GM12891 (cell line): ENCODE measurements around the gene ANKS3.

Experiments
- DNase-seq: peaks from one replicate; pipeline ENCODE4 v3.0.0; 2011; ENCODE audit warnings: low spot score; ENCODE audit not compliant: insufficient read length
- FAIRE-seq: peaks from 2 replicates; lab custom pipeline; 2011; peaks lifted over from hg19 to GRCh38; lab: Jason Lieb, UNC
- PAX5 ChIP-seq: IDR thresholded peaks from 2 replicates; pipeline ENCODE4 v1.6.1; 2011; ENCODE audit warnings: low read length, moderate library complexity, mild to moderate bottlenecking; ENCODE audit not compliant: insufficient read depth, severe bottlenecking
- POLR2A ChIP-seq: IDR thresholded peaks from 2 replicates; pipeline ENCODE4 v1.6.1; 2011; ENCODE audit warnings: low read depth, low read length, control low read depth
- POLR2AphosphoS5 ChIP-seq: IDR thresholded peaks from 2 replicates; pipeline ENCODE4 v1.6.1; 2011; ENCODE audit warnings: low read depth, low read length, control low read depth
- POU2F2 ChIP-seq: IDR thresholded peaks from 2 replicates; pipeline ENCODE4 v1.6.1; 2011; ENCODE audit warnings: low read depth, mild to moderate bottlenecking, control low read depth, low read length, moderate library complexity
- SPI1 ChIP-seq: IDR thresholded peaks from 2 replicates; pipeline ENCODE4 v1.6.1; 2011; ENCODE audit warnings: low read depth, low read length, control low read depth
- TAF1 ChIP-seq: IDR thresholded peaks from 2 replicates; pipeline ENCODE4 v1.6.1; 2011; ENCODE audit warnings: low read depth, low read length, control low read depth

Gene ANKS3

GRCh38 chr16:4706871-4707270, 27.2 kb downstream of the ANKS3 start:
- FAIRE-seq, result no peak
- TF ChIP-seq PAX5 (no peak), TAF1 (no peak), POU2F2 (no peak), SPI1 (no peak), POLR2A (no peak), POLR2AphosphoS5 (no peak)
- DNase-seq, result no peak

- FAIRE-seq, result no peak
- TF ChIP-seq TAF1 (no peak), POLR2A (no peak), SPI1 (no peak), POLR2AphosphoS5 (no peak), POU2F2 (no peak), PAX5 (no peak)
Observed at GRCh38 chr16:4704913-4705312, 29.2 kb downstream of the ANKS3 start.

GRCh38 chr16:4704491-4704890, 29.6 kb downstream of the ANKS3 start:
- FAIRE-seq, result no peak
- no peak for TF ChIP-seq POLR2AphosphoS5
- TF ChIP-seq POLR2A, result no peak
- no peak for TF ChIP-seq POU2F2
- no peak for TF ChIP-seq SPI1
- TF ChIP-seq TAF1, result no peak
- TF ChIP-seq PAX5, result no peak
- no peak for DNase-seq

More at GRCh38 chr16:4704913-4705312, 29.2 kb downstream of the ANKS3 start:
- no peak for DNase-seq

GRCh38 chr16:4703906-4704305, 30.2 kb downstream of the ANKS3 start:
- no peak for DNase-seq
- no peak for FAIRE-seq
- TF ChIP-seq POLR2AphosphoS5 (no peak), PAX5 (no peak), TAF1 (no peak), POLR2A (no peak), SPI1 (no peak), POU2F2 (no peak)

GRCh38 chr16:4702466-4702808, 31.6 kb downstream of the ANKS3 start:
- no peak for DNase-seq
- FAIRE-seq, result no peak
- TF ChIP-seq POLR2AphosphoS5 (no peak), TAF1 (no peak), PAX5 (no peak), POU2F2 (no peak), SPI1 (no peak), POLR2A (no peak)

GRCh38 chr16:4701791-4702465, 32.1 kb downstream of the ANKS3 start:
- FAIRE-seq (no peak), DNase-seq (no peak)
- no peak for TF ChIP-seq TAF1

- TF ChIP-seq SPI1 (no peak), POLR2A (no peak), POU2F2 (no peak), POLR2AphosphoS5 (no peak), TAF1 (no peak), PAX5 (no peak)
- DNase-seq, result no peak
- no peak for FAIRE-seq
Observed at GRCh38 chr16:4700997-4701743, 32.9 kb downstream of the ANKS3 start.

GRCh38 chr16:4700380-4700996, 33.6 kb downstream of the ANKS3 start:
- TF ChIP-seq TAF1 (no peak), POLR2AphosphoS5 (no peak), POLR2A (no peak), PAX5 (no peak), POU2F2 (no peak), SPI1 (no peak)
- no peak for DNase-seq
- FAIRE-seq, result no peak

GRCh38 chr16:4699046-4699556, 35.0 kb downstream of the ANKS3 start:
- DNase-seq, result no peak
- FAIRE-seq, result no peak
- TF ChIP-seq POLR2AphosphoS5 (no peak), POLR2A (peak; percentile 51), SPI1 (no peak), PAX5 (no peak), TAF1 (no peak), POU2F2 (no peak)

- FAIRE-seq, result no peak
- TF ChIP-seq POU2F2, result no peak
- no peak for TF ChIP-seq POLR2A
- no peak for TF ChIP-seq PAX5
- no peak for TF ChIP-seq TAF1
- peak; percentile 18 for DNase-seq
Observed at GRCh38 chr16:4698321-4699045, 35.6 kb downstream of the ANKS3 start.
